HUDEP-2 (cell line): ENCODE data around the gene STX4.
"Not testable (repeated sequence)": the region's sequence is repeated elsewhere in the genome, so short reads cannot be mapped to it uniquely, and the experiment has no call there.

Experiments
- DNase-seq, 76 experiments: peaks; one replicate each; lab custom pipeline; 2025; ENCODE audit not compliant: unreplicated experiment in 76 of 76; lab: John Stamatoyannopoulos, UW

Gene STX4

GRCh38 chr16:31013292-31013691 lies 20.1 kb upstream of the STX4 start:
- not testable (repeated sequence) for DNase-seq

- DNase-seq: no peak
Observed at GRCh38 chr16:31016018-31016417, 17.3 kb upstream of the STX4 start.

GRCh38 chr16:31017756-31018155 lies 15.6 kb upstream of the STX4 start:
- DNase-seq: peak in 19 of 76 experiments; percentile 6 to 46 (median 19)

DNA sequence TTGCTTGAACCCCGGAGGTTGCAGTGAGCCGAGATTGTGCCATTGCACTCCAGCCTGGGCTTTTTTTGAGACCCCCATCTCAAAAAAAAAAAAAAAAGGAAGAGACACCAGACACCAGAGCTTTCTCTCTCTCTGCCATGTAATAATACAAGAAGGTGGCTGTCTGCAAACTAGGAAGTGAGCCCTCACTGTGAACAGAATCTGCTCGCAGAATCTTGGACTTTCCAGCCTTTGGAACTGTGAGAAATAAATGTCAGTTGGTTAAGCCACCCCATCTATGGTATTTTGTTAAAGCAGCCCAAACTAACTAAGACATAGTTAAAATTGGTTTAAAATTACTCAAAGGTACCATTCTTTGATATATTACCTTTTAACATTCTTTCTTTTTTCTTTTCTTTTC lies 12.8 kb upstream of the STX4 start:
- no peak for DNase-seq

GRCh38 chr16:31022544-31023251 lies 10.7 kb upstream of the STX4 start:
- DNase-seq: no peak

DNA sequence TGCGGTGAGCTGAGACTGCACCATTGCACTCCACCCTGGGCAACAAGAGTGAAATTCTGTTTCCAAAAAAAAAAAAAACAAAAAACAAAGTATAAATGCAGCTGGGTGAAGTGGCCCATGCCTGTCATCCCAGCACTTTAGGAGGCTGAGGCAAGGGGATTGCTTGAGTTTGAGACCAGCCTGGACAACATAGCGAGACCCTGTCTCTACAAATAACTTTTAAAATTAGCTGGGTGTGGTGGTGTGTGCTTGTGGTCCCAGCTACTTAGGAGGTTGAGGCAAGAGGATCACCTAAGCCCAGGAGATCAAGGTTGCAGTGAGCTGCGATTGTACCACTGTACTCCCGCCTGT lies 10.1 kb upstream of the STX4 start:
- DNase-seq: no peak

- no peak for DNase-seq
Observed at GRCh38 chr16:31023627-31024226, 9.6 kb upstream of the STX4 start.

GRCh38 chr16:31025339-31025738 lies 8.0 kb upstream of the STX4 start:
- DNase-seq: no peak

GRCh38 chr16:31029272-31029671 lies 4.1 kb upstream of the STX4 start:
- DNase-seq: no peak

DNA sequence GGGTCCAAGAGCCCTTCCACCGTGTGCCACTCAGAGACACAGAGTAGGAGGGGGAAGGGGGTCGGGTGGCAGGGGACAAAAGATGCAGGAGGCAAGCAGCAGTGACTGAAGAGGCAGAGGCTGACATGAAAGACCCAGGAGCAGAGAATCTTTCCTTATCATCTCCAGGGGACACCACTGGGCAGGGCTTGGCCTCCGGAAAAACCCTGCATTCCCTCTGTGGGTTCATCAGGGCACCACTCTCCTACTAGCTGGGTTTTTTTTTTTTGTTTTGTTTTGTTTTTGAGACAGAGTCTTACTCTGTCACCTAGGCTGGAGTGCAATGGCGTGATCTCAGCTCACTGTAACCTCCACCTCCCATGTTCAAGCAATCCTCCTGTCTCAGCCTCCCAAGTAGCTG lies 2.1 kb upstream of the STX4 start:
- DNase-seq: no peak

GRCh38 chr16:31033709-31034492 lies 543 bp downstream of the STX4 start:
- peak in 69 of 76 experiments; percentile 10 to 86 (median 72) for DNase-seq

DNA sequence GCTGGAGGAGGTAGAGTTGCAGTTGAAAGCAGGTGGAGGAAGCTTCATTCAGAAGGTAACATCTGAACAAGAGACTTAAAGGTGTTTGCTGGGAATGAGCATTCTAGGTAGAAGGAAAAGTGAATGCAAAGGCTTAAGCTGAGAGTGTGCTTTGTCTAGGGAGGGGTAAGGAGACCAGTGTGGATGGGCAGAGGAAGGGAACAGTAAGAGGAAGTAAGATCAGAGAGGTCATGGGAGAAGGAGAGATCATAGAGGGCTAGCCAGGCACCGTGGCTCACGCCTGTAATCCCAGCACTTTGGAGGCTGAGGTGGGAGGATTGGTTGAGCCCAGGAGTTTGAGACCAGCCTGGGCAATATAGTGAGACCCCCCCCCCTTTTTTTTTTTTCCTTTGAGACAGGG lies 3.3 kb downstream of the STX4 start:
- peak in 4 of 76 experiments; percentile 4 to 30 (median 8) for DNase-seq

DNA sequence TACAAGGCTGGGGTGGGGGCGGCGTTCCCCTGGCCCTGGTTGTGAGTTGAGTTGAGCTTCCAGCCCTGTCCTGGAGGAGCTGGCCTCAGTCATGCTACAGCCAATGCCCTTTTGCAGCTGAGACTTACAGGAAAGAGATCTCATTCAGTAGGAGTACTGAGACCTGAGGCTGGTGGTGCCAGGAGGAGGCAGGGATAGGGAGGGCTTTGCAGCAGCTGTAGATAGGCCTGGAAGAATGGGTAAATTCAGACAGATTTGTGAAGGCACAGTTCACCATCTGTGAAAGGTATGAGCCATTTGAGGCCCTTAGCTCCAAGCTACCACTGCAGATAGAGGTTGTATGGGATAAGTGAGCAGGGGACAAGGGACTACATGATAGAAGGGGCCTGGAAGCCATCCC lies 5.6 kb downstream of the STX4 start:
- DNase-seq: no peak

DNA sequence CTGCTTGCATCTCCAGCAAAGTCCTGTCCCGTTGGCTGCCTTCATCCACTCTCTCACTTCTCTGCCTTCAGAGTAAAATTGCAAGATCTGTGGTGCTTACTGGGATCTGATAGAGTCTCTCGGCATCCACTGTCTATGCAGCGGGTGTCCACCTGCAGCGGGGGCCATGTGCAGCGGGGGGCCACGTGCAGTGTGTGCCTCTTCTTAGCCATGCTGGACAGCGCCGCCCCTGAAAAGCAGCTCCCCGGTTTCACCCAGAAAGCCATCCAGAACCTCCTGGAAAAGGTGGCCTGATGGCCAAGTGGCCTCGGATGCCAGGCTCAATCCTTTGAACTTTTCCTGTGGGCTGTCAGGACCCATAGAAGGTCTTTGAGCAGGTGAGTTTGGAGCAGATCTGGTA lies 9.5 kb downstream of the STX4 start:
- no peak for DNase-seq

DNA sequence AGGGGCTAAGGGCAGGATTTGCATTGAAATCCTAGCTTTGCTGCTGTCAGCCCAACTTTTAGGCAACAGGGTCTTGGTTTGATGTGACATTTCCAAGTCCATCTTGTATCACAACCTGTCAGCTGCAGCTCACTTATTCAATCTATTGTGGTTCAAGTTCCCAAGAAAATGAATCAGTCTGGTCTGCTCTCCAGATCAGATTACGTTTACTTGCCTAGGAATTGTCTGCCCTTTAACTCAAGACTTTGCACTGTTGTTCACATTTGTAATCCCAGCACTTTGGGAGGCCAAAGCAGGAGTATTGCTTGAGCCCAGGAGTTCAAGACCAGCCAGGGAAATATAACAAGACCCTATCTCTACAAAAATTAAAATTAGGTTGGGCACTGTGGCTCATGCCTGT lies 10.0 kb downstream of the STX4 start:
- no peak for DNase-seq

- DNase-seq: no peak
Observed at GRCh38 chr16:31043898-31044481, 10.6 kb downstream of the STX4 start.

- DNase-seq: no peak
Observed at GRCh38 chr16:31050280-31051030, 17.1 kb downstream of the STX4 start.

GRCh38 chr16:31052114-31052513 lies 18.8 kb downstream of the STX4 start:
- peak in 51 of 76 experiments; percentile 6 to 76 (median 31) for DNase-seq

- DNase-seq: no peak
Observed at GRCh38 chr16:31055613-31056012, 22.3 kb downstream of the STX4 start.

GRCh38 chr16:31061126-31061812 lies 27.9 kb downstream of the STX4 start:
- no peak for DNase-seq
